Non-pigmented ciliary epithelial cell (primary cell): Measurements from ENCODE around the gene SH3TC1.

Experiments
- DNase-seq: peaks from one replicate; pipeline ENCODE4 v3.0.0-alpha.2; 2010; ENCODE audit warnings: low read depth

SH3TC1 gene

DNA sequence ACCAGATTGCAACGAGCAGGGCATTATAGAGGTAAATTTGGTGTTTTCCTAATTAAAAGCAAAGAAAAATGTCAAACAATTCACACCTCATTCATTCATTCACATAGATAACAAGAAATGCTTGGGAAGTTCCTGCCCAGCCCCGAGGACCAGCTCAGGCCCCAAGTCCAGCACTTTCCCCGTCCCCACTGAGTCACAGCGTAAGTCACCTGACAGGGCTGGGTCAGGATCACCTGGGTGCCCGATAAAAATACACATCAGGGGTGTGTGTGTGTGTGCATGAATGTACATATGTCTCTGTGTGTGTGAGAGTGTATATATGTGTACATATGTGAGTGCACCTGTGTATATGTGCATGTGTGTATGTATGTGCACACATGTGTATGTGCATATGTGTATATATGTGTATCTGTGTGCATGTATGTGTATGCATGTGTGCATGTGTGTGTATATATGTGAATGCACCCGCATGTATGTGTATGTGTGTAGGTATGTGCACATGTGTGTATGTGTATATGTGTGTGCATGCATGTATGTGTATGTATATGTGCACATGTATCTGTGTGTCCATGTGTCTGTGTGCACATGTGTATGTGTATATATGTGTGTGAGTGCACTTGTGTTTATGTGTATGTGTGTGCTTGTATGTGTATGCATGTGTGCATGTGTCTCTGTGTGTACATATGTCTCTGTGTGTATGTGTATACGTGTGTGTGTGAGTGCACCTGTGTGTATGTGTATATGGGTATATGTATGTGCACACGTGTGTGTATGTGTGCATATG is 18.6 kb upstream of the SH3TC1 start:
- DNase-seq = no peak

DNA sequence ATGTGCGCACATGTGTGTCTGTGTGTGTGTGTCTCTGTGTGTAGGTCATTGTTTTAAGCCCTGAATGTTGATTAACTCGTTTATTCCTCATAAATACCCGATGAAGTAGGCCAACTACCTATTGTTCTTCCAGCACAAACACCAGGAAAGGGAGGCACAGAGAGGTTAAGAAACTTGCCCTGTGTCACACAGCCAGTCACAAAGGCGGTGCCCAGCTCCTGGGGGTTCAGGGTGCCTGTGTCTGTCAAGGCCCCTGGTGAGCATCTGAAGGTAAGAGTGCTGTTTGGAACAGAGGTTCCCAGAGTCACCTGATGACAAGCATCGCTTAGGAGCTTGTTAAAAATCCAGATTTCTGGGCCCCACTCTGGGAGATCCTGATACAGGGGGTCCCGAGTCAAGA is 18.0 kb upstream of the SH3TC1 start:
- no peak for DNase-seq

DNA sequence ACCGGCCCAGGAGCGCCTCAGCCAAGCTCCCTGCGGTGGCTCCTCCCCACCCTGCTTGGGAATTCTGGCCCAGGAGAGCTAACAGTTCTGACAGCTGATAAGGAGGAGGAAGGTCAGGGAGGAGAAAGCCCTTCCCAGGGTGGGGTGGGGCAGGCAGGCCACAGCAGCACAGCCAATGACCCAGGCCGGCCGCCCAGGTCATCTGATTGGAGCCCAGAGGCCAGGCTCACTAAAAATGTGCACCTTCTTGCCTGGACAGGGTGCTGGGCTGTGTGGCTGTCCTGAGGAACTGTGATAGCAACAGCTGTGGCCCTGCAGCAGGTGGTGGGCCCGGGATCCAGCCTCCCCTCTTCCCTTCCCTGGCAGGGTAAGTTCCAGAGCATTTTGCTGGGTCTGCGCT is 17.2 kb upstream of the SH3TC1 start:
- DNase-seq = no peak

DNA sequence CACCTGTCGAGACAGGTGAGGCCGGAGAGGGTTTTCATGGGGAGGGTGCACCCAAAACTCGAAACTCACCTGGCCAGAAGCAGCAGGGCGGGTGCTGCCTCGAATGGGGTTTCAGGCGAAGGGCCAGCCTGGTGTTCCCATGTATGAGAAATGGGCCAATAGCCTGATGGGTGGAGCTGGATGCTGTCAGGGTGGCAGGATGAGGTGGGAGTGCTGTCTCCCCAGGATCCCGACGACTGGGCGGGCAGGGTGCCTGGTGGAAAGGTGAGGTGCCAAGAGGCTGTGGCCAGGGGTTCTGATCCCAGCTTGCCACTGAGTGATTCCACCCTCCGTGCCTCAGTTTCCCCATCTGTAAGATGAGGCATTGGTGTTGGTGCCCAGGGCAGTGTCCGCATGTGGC is 16.8 kb upstream of the SH3TC1 start:
- DNase-seq = no peak

DNA sequence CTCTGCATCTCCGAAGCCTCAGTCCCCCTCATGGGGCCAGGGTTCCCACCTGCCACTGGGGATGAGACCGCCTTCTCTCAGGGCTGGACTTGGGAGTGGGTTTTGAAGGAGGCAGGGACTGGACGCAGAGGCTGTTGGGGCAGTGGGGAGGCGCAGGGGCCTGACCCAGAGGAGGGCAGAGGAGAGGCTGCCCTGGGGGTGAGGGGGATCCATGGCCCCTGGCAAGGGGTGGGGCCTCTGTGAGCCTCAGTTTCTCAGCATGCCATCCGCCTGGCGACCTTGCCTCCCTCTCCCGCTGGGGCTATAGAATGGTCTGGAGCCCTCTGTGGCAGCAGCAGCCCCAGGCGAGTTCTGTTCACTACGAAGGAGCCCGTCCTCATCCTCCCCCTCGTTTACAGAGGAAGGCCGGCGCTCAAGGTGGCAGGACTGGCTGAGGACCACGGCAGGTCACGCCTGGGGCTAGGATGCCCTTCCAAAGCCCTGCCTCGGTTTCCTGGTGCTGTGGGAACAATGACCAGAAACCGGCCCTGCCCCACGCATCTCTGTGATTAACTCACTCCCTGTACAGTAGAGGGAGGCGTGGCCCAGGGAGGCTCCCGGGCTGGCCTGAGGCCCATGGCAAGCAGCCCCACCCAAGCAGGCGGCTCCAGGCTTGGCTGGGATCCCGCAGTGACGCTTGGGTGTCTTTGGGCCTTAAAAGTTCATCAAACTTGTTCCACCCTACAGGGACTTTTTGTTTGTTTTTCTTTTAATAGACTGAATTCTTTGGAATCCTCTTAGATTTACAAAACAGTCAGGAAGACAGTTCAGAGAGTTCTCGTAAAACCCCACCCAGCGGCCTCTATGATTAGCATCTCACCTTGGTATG is 16.0 kb upstream of the SH3TC1 start:
- no peak for DNase-seq

DNA sequence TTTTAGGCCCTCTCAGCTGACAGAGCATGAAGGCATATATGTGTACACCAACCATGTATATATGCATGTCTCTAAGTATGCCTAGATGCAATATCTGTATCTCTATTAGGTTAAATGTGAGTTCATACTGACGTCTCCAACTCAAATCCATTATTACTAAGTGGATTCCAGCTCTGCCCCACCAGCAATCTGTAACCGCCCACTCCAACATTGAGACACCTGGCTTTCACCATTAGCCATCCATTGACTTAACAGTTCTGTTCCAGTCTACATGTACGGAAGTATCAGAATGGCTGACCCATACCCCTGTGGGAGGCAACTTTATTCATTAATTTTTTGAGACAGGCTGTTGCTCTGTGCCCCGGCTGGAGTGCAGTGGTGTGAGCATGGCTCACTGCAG is 15.0 kb upstream of the SH3TC1 start:
- no peak for DNase-seq

DNA sequence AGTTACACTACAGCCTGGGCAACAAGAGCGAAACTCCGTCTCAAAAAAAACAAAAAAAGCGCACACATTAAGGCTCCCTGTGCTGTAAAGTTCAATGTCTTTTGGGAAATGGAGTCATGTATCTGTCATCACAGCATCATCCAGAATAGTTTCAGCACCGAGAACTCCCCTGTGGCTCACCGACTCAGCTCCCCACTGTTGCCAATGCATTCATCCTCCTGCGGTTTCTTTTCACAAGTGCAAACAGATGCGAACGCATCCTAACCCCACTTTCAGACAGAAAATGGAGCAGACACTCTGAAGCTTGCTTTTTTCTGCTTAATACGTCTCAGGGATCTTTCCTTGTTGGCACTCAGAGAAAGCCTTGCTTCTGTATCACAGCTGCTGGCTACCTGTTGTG is 13.8 kb upstream of the SH3TC1 start:
- DNase-seq = no peak

DNA sequence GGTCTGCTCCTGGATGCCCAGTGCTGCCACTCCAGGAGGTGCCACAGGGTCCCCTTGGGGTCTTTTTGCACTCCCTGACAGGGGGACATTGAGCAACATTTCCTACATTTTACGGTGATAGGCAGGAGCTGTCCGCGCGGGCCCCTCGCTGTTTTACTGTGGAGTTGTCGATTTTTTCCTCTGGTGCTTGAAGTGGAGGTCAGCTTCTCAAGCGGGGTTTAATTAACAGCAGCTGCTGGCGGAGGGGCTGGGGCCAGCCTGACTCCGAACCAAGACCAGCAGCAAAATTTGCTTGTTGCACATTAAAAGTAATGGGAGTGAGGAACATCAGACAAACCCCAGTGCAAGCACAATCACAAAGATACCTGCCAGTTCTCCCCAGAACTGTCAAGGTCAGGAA is 13.2 kb upstream of the SH3TC1 start:
- DNase-seq = no peak

DNA sequence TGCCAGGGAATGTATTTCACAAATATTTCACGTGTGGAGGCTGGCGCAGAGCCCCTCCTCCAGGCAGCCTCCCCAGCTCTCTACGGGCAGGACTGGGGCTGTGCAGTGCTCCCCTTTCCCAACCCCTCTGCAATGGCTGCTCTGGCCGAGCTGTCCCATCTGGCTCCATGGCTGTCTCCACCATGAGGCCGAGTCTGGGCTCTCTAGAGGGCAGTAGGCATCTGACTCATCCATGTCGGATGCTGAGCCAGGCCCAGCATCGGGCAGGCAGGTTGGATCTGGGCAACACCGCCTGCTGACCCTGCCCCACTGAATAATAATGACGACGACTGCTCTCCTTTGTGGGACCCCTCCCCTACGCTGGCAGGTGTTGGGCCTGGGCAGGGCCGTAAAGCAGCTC is 11.0 kb upstream of the SH3TC1 start:
- no peak for DNase-seq

- DNase-seq = no peak
These were observed 10.1 kb upstream of the SH3TC1 start for GRCh38 chr4:8188743-8189550.

- DNase-seq = no peak
These were observed 9.3 kb upstream of the SH3TC1 start for GRCh38 chr4:8189551-8190466.

GRCh38 chr4:8191136-8191747 is 7.8 kb upstream of the SH3TC1 start:
- DNase-seq = no peak

- DNase-seq = no peak
These were observed 6.0 kb upstream of the SH3TC1 start for GRCh38 chr4:8192748-8193738.

DNA sequence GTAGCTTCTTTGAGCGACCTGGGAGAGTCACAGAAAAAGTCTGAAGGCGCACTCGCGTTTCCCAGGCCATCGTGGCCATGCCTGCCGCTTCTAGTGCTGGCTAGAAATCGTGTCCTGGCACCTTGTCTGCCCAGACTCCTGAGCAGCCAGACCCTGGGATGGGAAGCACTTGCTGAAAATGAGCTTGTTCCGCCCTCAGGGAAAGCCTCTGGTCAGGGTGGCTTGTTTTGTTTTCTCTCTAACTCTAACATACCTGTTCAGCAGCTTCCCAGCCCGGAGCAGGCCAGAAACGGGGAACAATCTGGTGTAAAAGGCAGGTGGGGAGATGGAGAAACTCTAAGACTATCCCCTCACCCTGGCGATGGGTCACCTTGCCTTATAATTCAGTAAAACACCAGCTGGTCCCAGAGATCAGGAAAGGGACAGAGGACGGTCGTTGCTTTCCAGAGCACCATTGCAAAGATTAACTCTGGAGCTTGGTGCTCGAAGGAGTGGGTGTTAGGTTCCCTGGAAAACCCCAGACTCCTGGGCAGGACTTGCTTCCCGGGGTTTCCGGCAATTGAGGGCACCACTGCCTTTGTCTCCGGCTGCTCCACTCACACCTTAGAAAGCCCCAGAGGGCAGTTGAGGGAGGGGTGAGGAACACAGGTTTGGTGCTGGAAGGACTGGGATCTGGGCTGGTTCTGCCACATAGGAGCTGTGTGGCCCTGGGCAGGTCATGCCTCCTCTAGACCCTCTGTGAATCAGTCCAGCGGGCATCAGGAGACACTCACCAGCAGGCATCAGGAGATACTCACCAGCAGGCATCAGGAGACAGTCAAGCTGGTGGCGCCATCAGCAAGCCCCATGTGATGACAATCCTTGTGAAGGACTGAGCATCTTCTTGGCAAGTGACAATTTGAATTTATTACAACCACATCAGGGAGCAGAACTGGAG is 4.5 kb upstream of the SH3TC1 start:
- DNase-seq = no peak

- no peak for DNase-seq
These were observed 3.7 kb upstream of the SH3TC1 start for GRCh38 chr4:8195431-8195830.

GRCh38 chr4:8195841-8196458 is 3.1 kb upstream of the SH3TC1 start:
- DNase-seq = no peak

GRCh38 chr4:8197521-8197920 is 1.6 kb upstream of the SH3TC1 start:
- DNase-seq = no peak

DNA sequence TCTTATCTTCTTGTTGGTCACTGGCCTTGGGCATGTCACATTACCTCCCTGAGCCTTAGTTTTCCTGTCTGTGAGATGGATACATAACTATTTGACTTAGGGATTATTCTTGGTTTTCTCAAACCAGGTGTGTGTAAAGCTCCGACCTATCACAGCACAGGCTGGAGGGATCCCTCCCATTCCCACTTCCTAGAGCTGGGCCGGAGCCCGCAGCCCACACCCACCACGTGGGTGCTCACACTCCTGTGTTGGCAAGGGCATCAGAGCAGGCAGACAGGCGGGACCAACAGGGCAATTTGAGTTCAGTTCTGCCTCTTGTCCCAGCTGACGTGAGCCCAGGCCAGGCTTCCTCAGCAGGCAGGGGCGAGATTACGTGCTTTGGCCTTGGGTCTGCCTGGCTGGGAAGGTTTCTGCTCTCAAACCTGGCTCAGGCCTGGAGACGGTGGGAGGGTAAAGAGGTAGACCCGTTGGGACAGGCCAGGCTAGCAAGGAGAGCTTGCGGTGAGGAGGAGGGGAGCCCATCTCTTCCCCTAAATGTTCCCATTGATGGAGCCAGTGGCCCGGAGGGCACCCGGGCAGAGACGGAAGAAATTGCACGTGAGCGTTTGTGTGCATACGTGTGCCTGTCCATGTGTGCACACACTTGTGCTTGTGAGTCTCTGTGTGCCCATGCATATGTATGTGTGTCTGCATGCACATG is 734 bp upstream of the SH3TC1 start:
- no peak for DNase-seq
